K562 (cell line): Measurements from ENCODE around the gene CHST12. TPM values are rescaled to one million over a fixed set of nuclear protein-coding genes. Genes with fewer than 3 reads are reported as not detected.
A peak's percentile ranks its signal among the peaks of the same experiment; 100 is the strongest.

Experiments
- ATAC-seq: fragments of 200-7000 bp; cut with Tn5 transposase; 3 replicates; pipeline ENCODE4 v1.9.1; 2020; ENCODE audit warnings: moderate library complexity
- BruUV-seq: library from RNA; stranded (reverse); fragments of 400-500 nt; replicated peaks from 2 replicates; lab custom pipeline; 2021; lab: Mats Ljungman, UMichigan
- CTCF ChIA-PET: fragments of 300-600 bp; formaldehyde crosslinking; extraction: SDS; loops from one replicate; lab custom pipeline; 2021; ENCODE audit warnings: low intra/inter-chr PET ratio; lab: Yijun Ruan, JAX
- POLR2A ChIA-PET: fragments of 300-600, 350-650 bp; sonication (Branson Sonifier 250); formaldehyde crosslinking; extraction: SDS; loops from one replicate; lab custom pipeline; 2021; ENCODE audit warnings: antibody characterized with exemption, inconsistent platforms; lab: Yijun Ruan, JAX
- DNase-seq, 4 experiments: peaks; one replicate each; pipeline versions ENCODE4 v3.0.0 to v3.0.0-alpha.2; 2011 to 2018; ENCODE audit warnings: low spot score in 3 of 4, mixed read lengths in 3 of 4; ENCODE audit errors: extremely low read depth in 1 of 4
- FAIRE-seq: peaks from 2 replicates; lab custom pipeline; 2011; peaks lifted over from hg19 to GRCh38; lab: Jason Lieb, UNC
- H2AFZ ChIP-seq: 2 replicates; pipeline ENCODE4 v1.6.0; 2011; ENCODE audit warnings: low read depth, low read length, control low read depth, inconsistent platforms
- H3K27ac ChIP-seq: fragments of 200-600 bp; 3 replicates; pipeline ENCODE4 v1.8.0; 2011; ENCODE audit warnings: low read depth, mild to moderate bottlenecking, control low read depth, inconsistent platforms, low read length, moderate library complexity, mixed read lengths; ENCODE audit errors: extremely low read depth
- H3K27me3 ChIP-seq, 2 experiments: fragments of 300-600 bp in 1 of 2; 2 replicates in 1 of 2; 3 replicates in 1 of 2; pipeline versions ENCODE4 v1.6.0 to v1.8.0; 2011; ENCODE audit warnings: inconsistent platforms in 2 of 2, low read length in 2 of 2, mild to moderate bottlenecking in 1 of 2, mixed read lengths in 1 of 2, moderate library complexity in 1 of 2; ENCODE audit not compliant: control insufficient read depth in 2 of 2, insufficient read depth in 2 of 2
- H3K36me3 ChIP-seq: fragments of 300-600 bp; 3 replicates; pipeline ENCODE4 v1.8.0; 2011; ENCODE audit warnings: mild to moderate bottlenecking, low read length, inconsistent platforms; ENCODE audit not compliant: control insufficient read depth, insufficient read depth
- H3K4me1 ChIP-seq, 2 experiments: fragments of 200-600 bp in 1 of 2; replicated peaks in 1 of 2; 2 replicates in 1 of 2; 3 replicates in 1 of 2; pipeline versions ENCODE4 v1.5.1 to v1.8.0; 2011; ENCODE audit warnings: inconsistent platforms in 2 of 2, low read length in 2 of 2, mild to moderate bottlenecking in 1 of 2, mixed read lengths in 1 of 2, moderate library complexity in 1 of 2; ENCODE audit not compliant: control insufficient read depth in 2 of 2, insufficient read depth in 2 of 2
- H3K4me2 ChIP-seq: 2 replicates; pipeline ENCODE4 v1.6.1; 2011; ENCODE audit warnings: low read length, control low read depth, inconsistent platforms, mixed read lengths; ENCODE audit not compliant: insufficient read depth
- H3K4me3 ChIP-seq: fragments of 200-600 bp; sonication (generic), shearing (Covaris generic); 2 replicates; pipeline ENCODE4 v1.5.1; 2016; ENCODE audit warnings: control low read depth, inconsistent platforms
- H3K79me2 ChIP-seq: fragments of 200-600 bp; 3 replicates; pipeline ENCODE4 v1.8.0; 2011; ENCODE audit warnings: low read length, inconsistent platforms; ENCODE audit not compliant: control insufficient read depth, insufficient read depth
- H3K9ac ChIP-seq, 2 experiments: 2 replicates each; pipeline versions ENCODE4 v1.6.0 to v1.6.1; 2011; ENCODE audit warnings: low read depth in 2 of 2, low read length in 2 of 2, control low read depth in 1 of 2, inconsistent platforms in 1 of 2, mild to moderate bottlenecking in 1 of 2, mixed read lengths in 1 of 2; ENCODE audit not compliant: insufficient read depth in 1 of 2
- H3K9me1 ChIP-seq: one replicate; pipeline ENCODE4 v1.6.0; 2011; ENCODE audit warnings: inconsistent platforms, mild to moderate bottlenecking, low read length, moderate library complexity; ENCODE audit not compliant: control insufficient read depth, insufficient read depth
- H3K9me3 ChIP-seq: replicated peaks from 2 replicates; pipeline ENCODE4 v1.5.1; 2011; ENCODE audit warnings: low read depth, low read length, inconsistent platforms; ENCODE audit not compliant: control insufficient read depth, insufficient read depth
- H4K20me1 ChIP-seq: replicated peaks from 2 replicates; pipeline ENCODE4 v1.6.1; 2011; ENCODE audit warnings: low read length, inconsistent platforms, mixed read lengths; ENCODE audit not compliant: control insufficient read depth, insufficient read depth
- DLX4 ChIP-seq: fragments of 250-450 bp; sonication (Bioruptor Pico); IDR thresholded peaks from 2 replicates; pipeline ENCODE4 v1.6.1; 2021; ENCODE audit warnings: mild to moderate bottlenecking
- POLR2G ChIP-seq: fragments of 200-400 bp; formaldehyde crosslinking; IDR thresholded peaks from 2 replicates; pipeline ENCODE4 v1.6.1; 2017; ENCODE audit warnings: low read depth, mild to moderate bottlenecking, antibody characterized with exemption, low read length, moderate library complexity
- ZNF75A ChIP-seq: fragments of 450-650 bp; formaldehyde crosslinking; IDR thresholded peaks from 2 replicates; pipeline ENCODE4 v1.4.0; 2020; ENCODE audit warnings: mild to moderate bottlenecking
- WGBS: fragments of 100-300 bp; shearing (Covaris generic); methylation state at CpG from one replicate; pipeline ENCODE4 v1.1.6; 2016; ENCODE audit warnings: low coverage, mixed read lengths; ENCODE audit not compliant: insufficient coverage; ENCODE audit errors: missing lambda C conversion rate; 5-methylcytosine and 5-hydroxymethylcytosine counted together
- in situ Hi-C: fragments of 300-500 bp; cut with MboI; formaldehyde crosslinking; loops from 4 replicates; pipeline ENCODE4 v1.15.0; 2018; ENCODE audit warnings: inconsistent platforms, mixed read lengths
- intact Hi-C: fragments of 100-400 bp; cut with micrococcal nuclease; formaldehyde crosslinking; loops from 2 replicates; pipeline ENCODE4 v1.14.2; 2022
- polyA plus RNA-seq, 8 experiments: library from polyadenylated mRNA; depleted of rRNA in 4 of 8; stranded (reverse) in 5 of 8; unstranded in 3 of 8; fragments of >200 nt; fragmentation: Nextera tagmentation in 2 of 8; fragmentation: Illumina TruSeq in 1 of 8; extraction: Ambion mirVana in 2 of 8; extraction: Trizol in 1 of 8; gene quantifications; 2 replicates each; pipeline versions ENCODE4 v1.2.1 to v1.2.3, GENCODE V29; 2011 to 2014; ENCODE audit warnings: inconsistent platforms in 1 of 8, missing spikeins in 1 of 8
- total RNA-seq, 7 experiments: library from RNA; depleted of rRNA in 6 of 7; stranded (reverse); fragments of >200 nt in 6 of 7; fragmentation: Illumina TruSeq in 2 of 7; extraction: Trizol in 2 of 7; gene quantifications; 2 replicates each; pipeline versions ENCODE4 v1.2.1 to v1.2.3, GENCODE V29; 2011 to 2021; ENCODE audit warnings: low replicate concordance in 1 of 7
- TF ChIP-seq, protein P1 (sequence below): sonication (generic); formaldehyde crosslinking; IDR thresholded peaks from 2 replicates; pipeline ENCODE4 v1.8.0; 2022; ENCODE audit warnings: mild to moderate bottlenecking, missing genetic modification reagents, borderline replicate concordance

Gene CHST12
- total and polyA plus RNA-seq, 9 of the 15 experiments (the other 6 are each of a cell fraction or from before 2014, with no cell fraction given) = 0.18 to 19.8 (median 3.6) TPM

DNA sequence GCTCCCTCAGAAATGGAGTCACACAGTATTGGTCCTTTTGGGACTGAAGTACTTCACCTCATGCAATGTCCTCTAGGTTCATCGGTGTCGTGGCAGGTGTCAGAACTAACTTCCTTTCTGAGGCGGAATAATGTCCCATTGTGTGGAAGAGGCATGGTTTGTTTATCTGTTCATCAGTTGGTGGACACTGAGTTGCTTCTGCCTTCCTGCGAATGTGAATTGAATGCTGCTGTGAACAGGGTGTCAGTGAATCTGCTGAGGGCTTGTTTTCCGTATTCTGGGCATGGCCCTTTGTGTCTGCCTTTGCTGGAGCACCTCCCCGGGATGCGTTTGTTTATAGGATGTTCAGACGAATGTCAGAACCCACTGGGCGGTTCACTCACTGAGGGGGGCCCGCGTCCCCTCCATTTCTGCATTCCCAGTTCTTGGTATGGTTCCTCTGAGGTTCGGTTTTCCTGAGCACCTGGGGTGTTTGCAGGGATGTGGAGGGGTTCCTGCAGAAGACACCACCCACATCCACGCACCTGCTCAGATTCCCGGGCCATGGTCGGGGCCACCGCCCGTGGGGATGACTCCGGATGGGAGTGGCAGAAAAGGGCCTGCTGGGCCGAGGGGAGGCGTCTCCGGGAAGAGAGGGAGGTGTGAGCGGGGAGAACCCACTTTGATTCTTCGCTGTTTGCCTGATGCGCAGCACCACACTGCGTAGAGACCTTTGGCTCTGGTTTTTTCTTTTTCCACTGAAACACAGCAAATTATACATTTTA is 33.1 kb downstream of the CHST12 start:
- no TSS peak for BruUV-seq

More for the DNA sequence above, 33.1 kb downstream of the CHST12 start:
- ChIA-PET CTCF (no interaction called here), POLR2A (no interaction called here)
- H3K9me1 ChIP-seq = peaks cover 5% of the 10 kb centered on the region
- H3K79me2 ChIP-seq = peaks cover 3% of the 10 kb centered on the region; the same call in 1 of the 3 replicates
- peaks cover 16% of the 10 kb centered on the region; the same call in 1 of the 3 replicates for H3K36me3 ChIP-seq
- 70% methylated on average over 22 of the region's 25 CpGs for WGBS
- no peak overlapping the region for H3K27ac ChIP-seq
- no peaks in the 10 kb centered on the region; the same call in 1 of the 2 replicates for H3K9me3 ChIP-seq
- H4K20me1 ChIP-seq = no peaks in the 10 kb centered on the region; the same call in 1 of the 2 replicates
- in situ Hi-C loops = no loop called here
- no peak overlapping the region for H2AFZ ChIP-seq
- peaks cover 0 to 24% of the 10 kb centered on the region in 2 experiments; a peak in 3 of 5 replicates for H3K4me1 ChIP-seq
- no peaks in the 10 kb centered on the region for H3K27me3 ChIP-seq
- FAIRE-seq (no peak), DNase-seq (no peak), ATAC-seq (no peak)
- H3K4me3 ChIP-seq = no peak overlapping the region
- intact Hi-C loops = loop anchor here (10.0 kb wide), 1 partner anchor 62 kb away; no protein-coding TSS in a partner anchor
- H3K4me2 ChIP-seq = no peak overlapping the region
- peak overlapping the region in 1 of 2 experiments; percentile 35; a peak in 1 of 4 replicates for H3K9ac ChIP-seq
- TF ChIP-seq DLX4 (CRISPR knock-in tag) (no peak), ZNF75A (CRISPR knock-in tag) (no peak), POLR2G (0 out of 2 replicates have a peak, but pooled peaks have one; percentile 38)
- TF ChIP-seq, protein P1, sequence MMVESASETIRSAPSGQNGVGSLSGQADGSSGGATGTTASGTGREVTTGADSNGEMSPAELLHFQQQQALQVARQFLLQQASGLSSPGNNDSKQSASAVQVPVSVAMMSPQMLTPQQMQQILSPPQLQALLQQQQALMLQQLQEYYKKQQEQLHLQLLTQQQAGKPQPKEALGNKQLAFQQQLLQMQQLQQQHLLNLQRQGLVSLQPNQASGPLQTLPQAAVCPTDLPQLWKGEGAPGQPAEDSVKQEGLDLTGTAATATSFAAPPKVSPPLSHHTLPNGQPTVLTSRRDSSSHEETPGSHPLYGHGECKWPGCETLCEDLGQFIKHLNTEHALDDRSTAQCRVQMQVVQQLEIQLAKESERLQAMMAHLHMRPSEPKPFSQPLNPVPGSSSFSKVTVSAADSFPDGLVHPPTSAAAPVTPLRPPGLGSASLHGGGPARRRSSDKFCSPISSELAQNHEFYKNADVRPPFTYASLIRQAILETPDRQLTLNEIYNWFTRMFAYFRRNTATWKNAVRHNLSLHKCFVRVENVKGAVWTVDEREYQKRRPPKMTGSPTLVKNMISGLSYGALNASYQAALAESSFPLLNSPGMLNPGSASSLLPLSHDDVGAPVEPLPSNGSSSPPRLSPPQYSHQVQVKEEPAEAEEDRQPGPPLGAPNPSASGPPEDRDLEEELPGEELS = no peak
